Parathyroid adenoma (tissue), 2 donors: ENCODE data around the gene DPT.

Source experiments
- H2AFZ ChIP-seq: fragments of 300-600 bp; sonication (generic); one replicate; pipeline ENCODE4 v1.7.0; 2017; ENCODE audit warnings: antibody characterized with exemption, mild to moderate bottlenecking
- H3K27ac ChIP-seq: fragments of 300-600 bp; sonication (generic); one replicate; pipeline ENCODE4 v1.7.0; 2017
- H3K27me3 ChIP-seq: fragments of 300-600 bp; sonication (generic); one replicate; pipeline ENCODE4 v1.7.0; 2017; ENCODE audit warnings: low read length; ENCODE audit not compliant: control insufficient read depth, insufficient read depth
- H3K36me3 ChIP-seq: fragments of 300-600 bp; sonication (generic); one replicate; pipeline ENCODE4 v1.7.0; 2017; ENCODE audit warnings: low read length; ENCODE audit not compliant: control insufficient read depth, insufficient read depth
- H3K4me1 ChIP-seq: fragments of 300-600 bp; sonication (generic); one replicate; pipeline ENCODE4 v1.7.0; 2017; ENCODE audit warnings: control low read depth
- H3K4me2 ChIP-seq: fragments of 300-600 bp; sonication (generic); one replicate; pipeline ENCODE4 v1.7.0; 2017; ENCODE audit warnings: low read length
- H3K4me3 ChIP-seq: fragments of 300-600 bp; sonication (generic); one replicate; pipeline ENCODE4 v1.7.0; 2017; ENCODE audit warnings: low read depth, low read length
- H3K79me2 ChIP-seq: fragments of 300-600 bp; sonication (generic); one replicate; pipeline ENCODE4 v1.7.0; 2017; ENCODE audit warnings: control low read depth
- H3K9ac ChIP-seq: fragments of 300-600 bp; sonication (generic); one replicate; pipeline ENCODE4 v1.7.0; 2017; ENCODE audit warnings: mild to moderate bottlenecking
- H3K9me3 ChIP-seq: fragments of 300-600 bp; sonication (generic); one replicate; pipeline ENCODE4 v1.7.0; 2017; ENCODE audit warnings: low read length; ENCODE audit not compliant: control insufficient read depth
- CTCF ChIP-seq: fragments of 300-600 bp; sonication (generic); IDR thresholded peaks from one replicate; pipeline ENCODE4 v1.7.0; 2017; ENCODE audit warnings: antibody characterized with exemption, mild to moderate bottlenecking
- donor health status: primary hyperparathyroidism.

DPT gene

GRCh38 chr1:168720839-168721238 is 8.2 kb downstream of the DPT start:
- Histone ChIP-seq H2AFZ (no peak overlapping the region), H3K9me3 (no peaks in the 10 kb centered on the region)

GRCh38 chr1:168719306-168720111 is 9.5 kb downstream of the DPT start:
- Histone ChIP-seq H3K4me3 (no peak overlapping the region), H2AFZ (no peak overlapping the region), H3K9me3 (no peaks in the 10 kb centered on the region), H3K36me3 (no peaks in the 10 kb centered on the region), H3K9ac (no peak overlapping the region), H3K79me2 (no peaks in the 10 kb centered on the region), H3K27ac (no peak overlapping the region), H3K4me1 (no peaks in the 10 kb centered on the region), H3K27me3 (no peaks in the 10 kb centered on the region), H3K4me2 (no peak overlapping the region)
- no peak for TF ChIP-seq CTCF

More at GRCh38 chr1:168720839-168721238, 8.2 kb downstream of the DPT start:
- Histone ChIP-seq H3K79me2 (no peaks in the 10 kb centered on the region), H3K4me3 (no peak overlapping the region), H3K9ac (no peak overlapping the region), H3K27ac (no peak overlapping the region), H3K4me1 (no peaks in the 10 kb centered on the region), H3K4me2 (no peak overlapping the region), H3K36me3 (no peaks in the 10 kb centered on the region), H3K27me3 (no peaks in the 10 kb centered on the region)
- TF ChIP-seq CTCF: no peak

- H3K9me3 ChIP-seq: no peaks in the 10 kb centered on the region
- H3K79me2 ChIP-seq: no peaks in the 10 kb centered on the region
- no peak overlapping the region for H3K9ac ChIP-seq
- H3K36me3 ChIP-seq: no peaks in the 10 kb centered on the region
- TF ChIP-seq CTCF: no peak
- no peak overlapping the region for H3K4me3 ChIP-seq
- H3K4me1 ChIP-seq: no peaks in the 10 kb centered on the region
- H3K27ac ChIP-seq: no peak overlapping the region
- H3K4me2 ChIP-seq: no peak overlapping the region
- no peaks in the 10 kb centered on the region for H3K27me3 ChIP-seq
- H2AFZ ChIP-seq: no peak overlapping the region
Observed at GRCh38 chr1:168717906-168718891, 10.8 kb downstream of the DPT start.

GRCh38 chr1:168714012-168714411 is 15.0 kb downstream of the DPT start:
- no peaks in the 10 kb centered on the region for H3K9me3 ChIP-seq
- no peaks in the 10 kb centered on the region for H3K4me1 ChIP-seq
- TF ChIP-seq CTCF: no peak
- H3K4me3 ChIP-seq: no peak overlapping the region
- no peak overlapping the region for H2AFZ ChIP-seq
- no peaks in the 10 kb centered on the region for H3K36me3 ChIP-seq
- no peak overlapping the region for H3K4me2 ChIP-seq
- no peaks in the 10 kb centered on the region for H3K79me2 ChIP-seq
- no peaks in the 10 kb centered on the region for H3K27me3 ChIP-seq
- H3K9ac ChIP-seq: no peak overlapping the region
- H3K27ac ChIP-seq: no peak overlapping the region
